GM13977 (cell line): ENCODE measurements around the gene NABP2.

Experiments used
- DNase-seq: peaks from one replicate; pipeline ENCODE4 v3.0.0; 2012; ENCODE audit warnings: low spot score
- CTCF ChIP-seq: IDR thresholded peaks from 2 replicates; pipeline ENCODE4 v1.5.1; 2012; ENCODE audit warnings: mild to moderate bottlenecking, control low read depth; ENCODE audit not compliant: insufficient read depth; ENCODE audit errors: extremely low read depth, missing control alignments
- in situ Hi-C: fragments of 300-500 bp; cut with MboI; formaldehyde crosslinking; loops from one replicate; pipeline ENCODE4 v1.12.0; 2022; ENCODE audit warnings: low sequenced_read_pairs, low pct_unique_long_range_greater_than_20kb, mixed read lengths, inconsistent platforms; ENCODE audit not compliant: unreplicated experiment

Gene NABP2

GRCh38 chr12:56230432-56231183, 6.5 kb downstream of the NABP2 start:
- no peak for DNase-seq
- in situ Hi-C loops: no loop called here
- no peak for TF ChIP-seq CTCF

- no peak for DNase-seq
- in situ Hi-C loops: no loop called here
- no peak for TF ChIP-seq CTCF
These were observed 7.0 kb downstream of the NABP2 start for GRCh38 chr12:56231184-56231582.

GRCh38 chr12:56234746-56235436, 10.7 kb downstream of the NABP2 start:
- in situ Hi-C loops: no loop called here
- no peak for DNase-seq
- no peak for TF ChIP-seq CTCF

GRCh38 chr12:56236091-56236490, 11.9 kb downstream of the NABP2 start:
- no peak for TF ChIP-seq CTCF
- no peak for DNase-seq
- in situ Hi-C loops: no loop called here

- in situ Hi-C loops: no loop called here
- TF ChIP-seq CTCF: no peak
- no peak for DNase-seq
These were observed 12.8 kb downstream of the NABP2 start for GRCh38 chr12:56236985-56237384.

GRCh38 chr12:56237552-56237951, 13.4 kb downstream of the NABP2 start:
- no peak for TF ChIP-seq CTCF
- no peak for DNase-seq
- in situ Hi-C loops: no loop called here
